SK-N-SH treated with all-trans-retinoic acid at 6 μM for 48 hours (cell line): ENCODE results near the gene CALU.
A peak's percentile ranks its signal among the peaks of the same experiment; 100 is the strongest.

Experiments used
- ATAC-seq: fragments of 200-7000 bp; cut with Tn5 transposase; 3 replicates; pipeline ENCODE4 v1.9.1; 2020; ENCODE audit warnings: mild to moderate bottlenecking, moderate library complexity
- ARNTL ChIP-seq: fragments of 450-650 bp; formaldehyde crosslinking; IDR thresholded peaks from 2 replicates; pipeline ENCODE4 v1.5.0; 2020; ENCODE audit warnings: low read depth, mild to moderate bottlenecking, moderate library complexity, borderline replicate concordance
- BACH2 ChIP-seq: fragments of 250-450 bp; sonication (Bioruptor Pico); IDR thresholded peaks from 2 replicates; pipeline ENCODE4 v1.9.0; 2021; ENCODE audit warnings: mild to moderate bottlenecking, borderline replicate concordance
- CREB5 ChIP-seq: fragments of 250-450 bp; sonication (Bioruptor Pico); IDR thresholded peaks from 2 replicates; pipeline ENCODE4 v1.5.1; 2020; ENCODE audit warnings: low read depth, mild to moderate bottlenecking, moderate library complexity
- CSDC2 ChIP-seq: fragments of 250-450 bp; sonication (Bioruptor Pico); IDR thresholded peaks from 2 replicates; pipeline ENCODE4 v1.5.0; 2020; ENCODE audit warnings: mild to moderate bottlenecking, moderate library complexity
- ESRRG ChIP-seq: fragments of 250-450 bp; sonication (Bioruptor Pico); IDR thresholded peaks from 2 replicates; pipeline ENCODE4 v1.6.1; 2021; ENCODE audit warnings: mild to moderate bottlenecking
- GLIS3 ChIP-seq: fragments of 250-450 bp; sonication (Bioruptor Pico); IDR thresholded peaks from 2 replicates; pipeline ENCODE4 v1.5.0; 2020; ENCODE audit warnings: mild to moderate bottlenecking, moderate library complexity
- ISL1 ChIP-seq: fragments of 250-450 bp; sonication (Bioruptor Pico); IDR thresholded peaks from 2 replicates; pipeline ENCODE4 v2.1.2; 2022; ENCODE audit warnings: mild to moderate bottlenecking, moderate library complexity
- OSR1 ChIP-seq: fragments of 250-450 bp; sonication (Bioruptor Pico); IDR thresholded peaks from 2 replicates; pipeline ENCODE4 v1.8.0; 2022; ENCODE audit warnings: moderate library complexity, mild to moderate bottlenecking, inconsistent platforms
- POU6F1 ChIP-seq: fragments of 250-450 bp; sonication (Bioruptor Pico); IDR thresholded peaks from 2 replicates; pipeline ENCODE4 v1.8.0; 2021; ENCODE audit warnings: low read depth, mild to moderate bottlenecking, moderate library complexity, borderline replicate concordance
- PPARA ChIP-seq: fragments of 250-450 bp; sonication (Bioruptor Pico); IDR thresholded peaks from 2 replicates; pipeline ENCODE4 v1.5.0; 2020; ENCODE audit warnings: mild to moderate bottlenecking, borderline replicate concordance
- RARB ChIP-seq: fragments of 250-450 bp; sonication (Bioruptor Pico); IDR thresholded peaks from 2 replicates; pipeline ENCODE4 v1.8.0; 2021; ENCODE audit warnings: mild to moderate bottlenecking, moderate library complexity
- SNAI2 ChIP-seq: fragments of 250-450 bp; sonication (Bioruptor Pico); IDR thresholded peaks from 2 replicates; pipeline ENCODE4 v1.5.0; 2020; ENCODE audit warnings: mild to moderate bottlenecking, moderate library complexity
- ZFP3 ChIP-seq: fragments of 250-450 bp; sonication (Bioruptor Pico); IDR thresholded peaks from 2 replicates; pipeline ENCODE4 v1.5.0; 2020; ENCODE audit warnings: mild to moderate bottlenecking, moderate library complexity
- ZFP30 ChIP-seq: fragments of 450-650 bp; formaldehyde crosslinking; IDR thresholded peaks from 2 replicates; pipeline ENCODE4 v1.5.0; 2022; ENCODE audit warnings: mild to moderate bottlenecking, moderate library complexity
- ZNF565 ChIP-seq: fragments of 450-650 bp; formaldehyde crosslinking; conservative IDR thresholded peaks from 2 replicates; pipeline ENCODE4 v1.5.0; 2020; ENCODE audit warnings: low read depth, mild to moderate bottlenecking, moderate library complexity
- ZNF70 ChIP-seq: fragments of 450-650 bp; formaldehyde crosslinking; IDR thresholded peaks from 2 replicates; pipeline ENCODE4 v1.5.0; 2020; ENCODE audit warnings: mild to moderate bottlenecking, moderate library complexity
- TF ChIP-seq, protein P1 (sequence below): fragments of 250-450 bp; sonication (Bioruptor Pico); IDR thresholded peaks from 2 replicates; pipeline ENCODE4 v1.5.1; 2021; ENCODE audit warnings: mild to moderate bottlenecking, moderate library complexity
- TF ChIP-seq, protein P2 (sequence below): fragments of 250-450 bp; sonication (Bioruptor Pico); IDR thresholded peaks from 2 replicates; pipeline ENCODE4 v1.8.0; 2020; ENCODE audit warnings: mild to moderate bottlenecking, moderate library complexity, borderline replicate concordance

Gene CALU

GRCh38 chr7:128814499-128814898 lies 75.3 kb downstream of the CALU start (continued):
- TF ChIP-seq, protein P1, sequence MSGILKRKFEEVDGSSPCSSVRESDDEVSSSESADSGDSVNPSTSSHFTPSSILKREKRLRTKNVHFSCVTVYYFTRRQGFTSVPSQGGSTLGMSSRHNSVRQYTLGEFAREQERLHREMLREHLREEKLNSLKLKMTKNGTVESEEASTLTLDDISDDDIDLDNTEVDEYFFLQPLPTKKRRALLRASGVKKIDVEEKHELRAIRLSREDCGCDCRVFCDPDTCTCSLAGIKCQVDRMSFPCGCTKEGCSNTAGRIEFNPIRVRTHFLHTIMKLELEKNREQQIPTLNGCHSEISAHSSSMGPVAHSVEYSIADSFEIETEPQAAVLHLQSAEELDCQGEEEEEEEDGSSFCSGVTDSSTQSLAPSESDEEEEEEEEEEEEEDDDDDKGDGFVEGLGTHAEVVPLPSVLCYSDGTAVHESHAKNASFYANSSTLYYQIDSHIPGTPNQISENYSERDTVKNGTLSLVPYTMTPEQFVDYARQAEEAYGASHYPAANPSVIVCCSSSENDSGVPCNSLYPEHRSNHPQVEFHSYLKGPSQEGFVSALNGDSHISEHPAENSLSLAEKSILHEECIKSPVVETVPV (CRISPR knock-in tag), result no peak
- no peak for TF ChIP-seq ZNF70

DNA sequence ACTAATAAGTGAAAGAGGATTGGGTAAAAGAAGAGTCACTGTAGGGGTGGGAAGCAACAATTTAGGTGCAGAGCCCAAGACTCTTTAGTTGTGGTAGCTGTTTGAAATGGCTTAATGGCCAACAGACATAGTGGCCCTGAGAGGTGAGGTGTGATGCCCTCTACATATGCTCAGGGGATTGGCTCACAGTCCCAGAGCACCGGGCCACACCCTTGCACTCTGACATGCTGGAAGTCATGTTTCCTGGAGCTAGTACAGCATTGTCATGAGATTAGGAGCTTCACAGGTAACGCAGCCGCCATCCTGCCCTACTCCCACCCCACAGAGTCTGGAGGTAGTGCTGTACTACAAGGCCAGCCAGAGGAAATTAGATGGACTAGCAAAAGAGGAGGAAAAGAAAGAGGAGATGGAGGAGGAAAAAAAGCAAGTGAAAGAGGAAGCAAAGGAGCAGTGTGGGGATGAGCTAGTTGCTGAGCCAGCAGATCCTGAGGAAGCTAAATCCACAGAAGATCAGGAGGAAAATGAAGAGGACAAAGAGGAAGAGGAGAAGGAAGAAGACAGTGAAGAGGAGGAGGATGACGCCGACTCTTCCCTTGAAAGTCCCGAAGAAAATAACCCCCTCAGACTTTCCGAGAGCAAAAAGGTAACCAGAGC lies 76.3 kb downstream of the CALU start:
- TF ChIP-seq ZFP3 (CRISPR knock-in tag) (no peak), CREB5 (CRISPR knock-in tag) (no peak), ESRRG (CRISPR knock-in tag) (no peak), PPARA (CRISPR knock-in tag) (no peak), ZFP30 (no peak), SNAI2 (CRISPR knock-in tag) (no peak), ISL1 (no peak), CSDC2 (CRISPR knock-in tag) (no peak)
- no peak for ATAC-seq

DNA sequence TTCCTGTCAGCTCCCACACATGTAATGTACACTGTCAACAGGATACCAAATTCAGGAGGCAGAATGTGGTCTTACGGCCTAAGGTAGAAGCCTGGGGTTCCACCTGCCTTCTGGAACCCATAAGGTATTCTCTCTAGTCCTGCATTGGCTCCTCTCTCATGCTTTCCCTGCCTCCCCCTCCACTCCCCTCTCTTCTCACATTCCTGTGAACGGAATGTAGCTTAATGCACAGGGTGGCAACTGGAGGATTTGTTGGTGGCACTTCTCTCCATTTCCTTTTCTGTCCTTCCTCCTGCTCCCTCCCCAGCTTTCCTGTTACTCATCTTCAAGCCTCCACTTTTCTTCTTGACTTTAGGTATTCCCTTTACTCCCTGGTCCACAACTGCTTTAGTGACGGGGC lies 79.5 kb downstream of the CALU start:
- TF ChIP-seq RARB, result no peak
- TF ChIP-seq ARNTL (CRISPR knock-in tag), result no peak
- no peak for TF ChIP-seq POU6F1 (CRISPR knock-in tag)
- no peak for TF ChIP-seq ZNF70
- TF ChIP-seq, protein P2, sequence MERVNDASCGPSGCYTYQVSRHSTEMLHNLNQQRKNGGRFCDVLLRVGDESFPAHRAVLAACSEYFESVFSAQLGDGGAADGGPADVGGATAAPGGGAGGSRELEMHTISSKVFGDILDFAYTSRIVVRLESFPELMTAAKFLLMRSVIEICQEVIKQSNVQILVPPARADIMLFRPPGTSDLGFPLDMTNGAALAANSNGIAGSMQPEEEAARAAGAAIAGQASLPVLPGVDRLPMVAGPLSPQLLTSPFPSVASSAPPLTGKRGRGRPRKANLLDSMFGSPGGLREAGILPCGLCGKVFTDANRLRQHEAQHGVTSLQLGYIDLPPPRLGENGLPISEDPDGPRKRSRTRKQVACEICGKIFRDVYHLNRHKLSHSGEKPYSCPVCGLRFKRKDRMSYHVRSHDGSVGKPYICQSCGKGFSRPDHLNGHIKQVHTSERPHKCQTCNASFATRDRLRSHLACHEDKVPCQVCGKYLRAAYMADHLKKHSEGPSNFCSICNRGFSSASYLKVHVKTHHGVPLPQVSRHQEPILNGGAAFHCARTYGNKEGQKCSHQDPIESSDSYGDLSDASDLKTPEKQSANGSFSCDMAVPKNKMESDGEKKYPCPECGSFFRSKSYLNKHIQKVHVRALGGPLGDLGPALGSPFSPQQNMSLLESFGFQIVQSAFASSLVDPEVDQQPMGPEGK, result no peak
- TF ChIP-seq GLIS3 (CRISPR knock-in tag), result no peak
- no peak for TF ChIP-seq BACH2 (CRISPR knock-in tag)
- no peak for TF ChIP-seq OSR1 (CRISPR knock-in tag)
- no peak for TF ChIP-seq ZNF565
- no peak for TF ChIP-seq ZFP3 (CRISPR knock-in tag)
- TF ChIP-seq SNAI2 (CRISPR knock-in tag), result no peak
- peak; percentile 11 for ATAC-seq
